IMR-90 (cell line): ENCODE measurements around the gene DSTYK. TPM values are rescaled to one million over a fixed set of nuclear protein-coding genes. Genes with fewer than 3 reads are reported as not detected.

Experiments used
- ATAC-seq: fragments of 200-7000 bp; cut with Tn5 transposase; 2 replicates; pipeline ENCODE4 v1.9.1; 2020; ENCODE audit warnings: low read depth, mild to moderate bottlenecking, moderate library complexity
- BruUV-seq: library from RNA; stranded (reverse); fragments of 400-500 nt; replicated peaks from 2 replicates; lab custom pipeline; 2021; lab: Mats Ljungman, UMichigan
- CTCF ChIA-PET: fragments of 300-600 bp; formaldehyde crosslinking; extraction: SDS; loops from one replicate; lab custom pipeline; 2021; ENCODE audit warnings: antibody characterized with exemption; lab: Yijun Ruan, JAX
- POLR2A ChIA-PET: fragments of 300-600 bp; sonication (Branson Sonifier 250); formaldehyde crosslinking; loops from one replicate; lab custom pipeline; 2022; ENCODE audit warnings: antibody characterized with exemption; ENCODE audit not compliant: unreplicated experiment; lab: Charles Lee
- DNase-seq: peaks from one replicate; pipeline ENCODE4 v3.0.0; 2013
- H2AFZ ChIP-seq: replicated peaks from 2 replicates; pipeline ENCODE3; 2013; ENCODE audit warnings: low read length, mild to moderate bottlenecking; ENCODE audit not compliant: poor library complexity
- H2AK5ac ChIP-seq: 2 replicates; pipeline ENCODE4 v1.6.1; 2013; ENCODE audit warnings: low read depth, low read length, inconsistent platforms
- H2AK9ac ChIP-seq: replicated peaks from 2 replicates; pipeline ENCODE3; 2013; ENCODE audit warnings: mild to moderate bottlenecking, low read depth, low read length, moderate library complexity; ENCODE audit not compliant: poor library complexity
- H2BK120ac ChIP-seq: 2 replicates; pipeline ENCODE4 v1.6.1; 2013; ENCODE audit warnings: low read depth, low read length, inconsistent platforms
- H2BK15ac ChIP-seq: 3 replicates; pipeline ENCODE4 v1.6.1; 2013; ENCODE audit warnings: low read depth, low read length, inconsistent platforms
- H2BK20ac ChIP-seq: 2 replicates; pipeline ENCODE4 v1.6.1; 2013; ENCODE audit warnings: low read depth, mild to moderate bottlenecking, inconsistent platforms, low read length, moderate library complexity
- H2BK5ac ChIP-seq: 2 replicates; pipeline ENCODE4 v1.6.1; 2013; ENCODE audit warnings: mild to moderate bottlenecking, low read depth, low read length, inconsistent platforms; ENCODE audit not compliant: poor library complexity, severe bottlenecking
- H3K14ac ChIP-seq: replicated peaks from 2 replicates; pipeline ENCODE4 v1.6.1; 2013; ENCODE audit warnings: low read depth, low read length, inconsistent platforms
- H3K18ac ChIP-seq: 2 replicates; pipeline ENCODE4 v1.6.1; 2013; ENCODE audit warnings: low read depth, low read length, control low read depth
- H3K23ac ChIP-seq: 2 replicates; pipeline ENCODE4 v1.6.1; 2013; ENCODE audit warnings: low read depth, low read length, inconsistent platforms
- H3K27ac ChIP-seq: 2 replicates; pipeline ENCODE4 v1.5.1; 2013; ENCODE audit warnings: mild to moderate bottlenecking, control low read depth, low read length; ENCODE audit not compliant: insufficient read depth
- H3K27me3 ChIP-seq: 2 replicates; pipeline ENCODE4 v1.6.1; 2013; ENCODE audit warnings: low read length; ENCODE audit not compliant: control insufficient read depth, insufficient read depth
- H3K36me3 ChIP-seq: 2 replicates; pipeline ENCODE4 v1.6.1; 2013; ENCODE audit warnings: low read length, mixed read lengths; ENCODE audit not compliant: control insufficient read depth, insufficient read depth
- H3K4ac ChIP-seq: 2 replicates; pipeline ENCODE4 v1.6.1; 2013; ENCODE audit warnings: low read depth, low read length, inconsistent platforms
- H3K4me1 ChIP-seq: 2 replicates; pipeline ENCODE4 v1.6.1; 2013; ENCODE audit warnings: low read length, mixed read lengths; ENCODE audit not compliant: control insufficient read depth, insufficient read depth
- H3K4me2 ChIP-seq: 2 replicates; pipeline ENCODE4 v1.6.1; 2013; ENCODE audit warnings: low read depth, mild to moderate bottlenecking, control low read depth, low read length, moderate library complexity
- H3K4me3 ChIP-seq: 2 replicates; pipeline ENCODE4 v1.5.1; 2013; ENCODE audit warnings: low read depth, mild to moderate bottlenecking, control low read depth, low read length, moderate library complexity; ENCODE audit not compliant: insufficient read depth
- H3K56ac ChIP-seq: 2 replicates; pipeline ENCODE4 v1.6.1; 2013; ENCODE audit warnings: low read length, inconsistent platforms; ENCODE audit not compliant: insufficient read depth; ENCODE audit errors: extremely low read depth
- H3K79me1 ChIP-seq, 2 experiments: 2 replicates each; pipeline ENCODE4 v1.6.1; 2013; ENCODE audit warnings: low read length in 2 of 2, inconsistent platforms in 1 of 2, low read depth in 1 of 2
- H3K9ac ChIP-seq: 2 replicates; pipeline ENCODE4 v1.6.1; 2013; ENCODE audit warnings: low read depth, low read length, control low read depth
- H3K9me1 ChIP-seq: 2 replicates; pipeline ENCODE4 v1.6.1; 2013; ENCODE audit warnings: low read length, inconsistent platforms; ENCODE audit not compliant: insufficient read depth
- H3K9me3 ChIP-seq: 2 replicates; pipeline ENCODE4 v1.6.1; 2013; ENCODE audit warnings: low read length; ENCODE audit not compliant: control insufficient read depth, insufficient read depth
- H4K20me1 ChIP-seq: 2 replicates; pipeline ENCODE4 v1.6.1; 2013; ENCODE audit warnings: low read length, inconsistent platforms; ENCODE audit not compliant: insufficient read depth
- H4K5ac ChIP-seq: 2 replicates; pipeline ENCODE4 v1.6.1; 2013; ENCODE audit warnings: mild to moderate bottlenecking, low read depth, low read length, control low read depth
- H4K8ac ChIP-seq, 2 experiments: 2 replicates each; pipeline ENCODE4 v1.6.1; 2013; ENCODE audit warnings: low read depth in 2 of 2, low read length in 2 of 2, control low read depth in 1 of 2, inconsistent platforms in 1 of 2
- H4K91ac ChIP-seq: 2 replicates; pipeline ENCODE4 v1.6.1; 2013; ENCODE audit warnings: low read depth, low read length, inconsistent platforms; ENCODE audit not compliant: insufficient read depth
- BHLHE40 ChIP-seq: fragments of 150-350 bp; IDR thresholded peaks from 2 replicates; pipeline ENCODE4 v1.6.1; 2016; ENCODE audit warnings: mild to moderate bottlenecking, low read depth, low read length
- CEBPB ChIP-seq: IDR thresholded peaks from 2 replicates; pipeline ENCODE4 v1.6.1; 2012; ENCODE audit warnings: low read depth, low read length, improper control_type of control experiment
- CHD1 ChIP-seq: IDR thresholded peaks from 2 replicates; pipeline ENCODE4 v1.6.1; 2012; ENCODE audit warnings: low read depth, low read length, improper control_type of control experiment
- NFE2L2 ChIP-seq: fragments of 150-350 bp; IDR thresholded peaks from 2 replicates; pipeline ENCODE4 v1.6.1; 2016; ENCODE audit warnings: low read depth, mild to moderate bottlenecking, low read length
- POLR2A ChIP-seq: IDR thresholded peaks from 2 replicates; pipeline ENCODE4 v1.6.1; 2012; ENCODE audit warnings: mild to moderate bottlenecking, low read depth, low read length
- RAD21 ChIP-seq: IDR thresholded peaks from 2 replicates; pipeline ENCODE4 v1.6.1; 2012; ENCODE audit warnings: low read length, improper control_type of control experiment
- RCOR1 ChIP-seq: IDR thresholded peaks from 2 replicates; pipeline ENCODE4 v1.6.1; 2012; ENCODE audit warnings: mild to moderate bottlenecking, low read length, improper control_type of control experiment; ENCODE audit not compliant: insufficient replicate concordance
- RFX5 ChIP-seq: IDR thresholded peaks from 2 replicates; pipeline ENCODE4 v1.8.0; 2012; ENCODE audit warnings: low read depth, mild to moderate bottlenecking, low read length, moderate library complexity
- SMC3 ChIP-seq: fragments of 150-350 bp; IDR thresholded peaks from 2 replicates; pipeline ENCODE4 v1.6.1; 2016; ENCODE audit warnings: low read depth, mild to moderate bottlenecking, antibody characterized with exemption, low read length, moderate library complexity
- WGBS, 2 experiments: methylation state at CpG; one replicate each; pipeline versions ENCODE4 v1.1.5 to v1.1.7; 2013; ENCODE audit warnings: missing lambda C conversion rate in 2 of 2; ENCODE audit not compliant: insufficient read length in 1 of 2; ENCODE audit errors: extremely low coverage in 2 of 2; 5-methylcytosine and 5-hydroxymethylcytosine counted together
- dilution Hi-C: fragments of 300-500 bp; cut with HindIII; formaldehyde crosslinking; loops from one replicate; pipeline ENCODE4 v1.14.3; 2018; ENCODE audit warnings: low sequenced_read_pairs; ENCODE audit not compliant: unreplicated experiment
- in situ Hi-C: fragments of 300-500 bp; cut with MboI; formaldehyde crosslinking; loops from 3 replicates; pipeline ENCODE4 v1.14.3; 2019; ENCODE audit warnings: low sequenced_read_pairs, inconsistent platforms, mixed read lengths
- intact Hi-C: fragments of 100-400 bp; cut with micrococcal nuclease; formaldehyde crosslinking; loops from 2 replicates; pipeline ENCODE4 v1.10.0; 2022
- polyA plus RNA-seq, 3 experiments: library from polyadenylated mRNA; depleted of rRNA; stranded (reverse); fragments of >200 nt; gene quantifications; 2 replicates each; pipeline ENCODE4 v1.2.3, GENCODE V29; 2012; ENCODE audit warnings: low replicate concordance in 1 of 3
- total RNA-seq: library from RNA; depleted of rRNA; stranded (reverse); fragments of >200 nt; gene quantifications from 2 replicates; pipeline ENCODE4 v1.2.3, GENCODE V29; 2012
- TF ChIP-seq, protein P1 (sequence below): fragments of 150-350 bp; IDR thresholded peaks from 2 replicates; pipeline ENCODE4 v1.6.1; 2017; ENCODE audit warnings: mild to moderate bottlenecking, antibody characterized with exemption, low read length, low read depth
- TF ChIP-seq, protein P2 (sequence below): fragments of 150-350 bp; IDR thresholded peaks from 2 replicates; pipeline ENCODE4 v1.6.1; 2016; ENCODE audit warnings: low read depth, mild to moderate bottlenecking, low read length, moderate library complexity, borderline replicate concordance

DSTYK gene
- total and polyA plus RNA-seq, 2 of the 4 experiments (the other 2 are of a cell fraction), result 8.0 to 18.3 TPM

DNA sequence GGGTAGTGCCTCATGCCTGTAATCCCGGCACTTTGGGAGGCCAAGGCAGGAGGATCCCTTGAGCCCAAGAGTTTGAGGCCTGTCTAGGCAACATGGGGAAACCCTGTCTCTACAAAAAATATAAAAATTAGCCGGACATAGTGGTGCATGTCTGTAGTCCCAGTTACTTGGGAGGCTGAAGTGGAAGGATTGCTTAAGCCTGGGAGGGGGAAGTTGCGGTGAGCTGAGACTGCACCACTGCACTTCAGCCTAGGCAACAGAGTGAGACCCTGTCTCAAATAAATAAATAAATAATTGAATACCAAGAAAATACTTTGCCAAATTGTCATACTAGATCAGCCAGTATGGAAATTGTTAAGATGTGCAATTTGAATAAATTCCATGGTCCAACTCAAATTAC is 83.9 kb downstream of the DSTYK start:
- H3K23ac ChIP-seq, result no peak overlapping the region
- no peaks in the 10 kb centered on the region for H4K20me1 ChIP-seq
- H2AK5ac ChIP-seq, result no peak overlapping the region
- no peak overlapping the region for H3K56ac ChIP-seq
- H4K91ac ChIP-seq, result no peak overlapping the region
- no peak overlapping the region for H3K4ac ChIP-seq
- H3K27me3 ChIP-seq, result no peaks in the 10 kb centered on the region
- H3K4me3 ChIP-seq, result no peak overlapping the region
- H2BK5ac ChIP-seq, result no peak overlapping the region
- POLR2A ChIA-PET, result no interaction called here
- H2AK9ac ChIP-seq, result no peak overlapping the region
- H3K4me1 ChIP-seq, result no peaks in the 10 kb centered on the region
- H3K9me3 ChIP-seq, result no peaks in the 10 kb centered on the region
- BruUV-seq, result no TSS peak
- DNase-seq, result no peak
- no peak overlapping the region for H4K8ac ChIP-seq
- in situ Hi-C loops, result no loop called here
- no peak overlapping the region for H3K4me2 ChIP-seq
- no peak overlapping the region for H3K18ac ChIP-seq
- H2BK120ac ChIP-seq, result no peak overlapping the region
- no CpG with 5 or more reads among the region's 3 CpGs for WGBS, 2 experiments
- no peak overlapping the region for H3K14ac ChIP-seq
- intact Hi-C loops, result no loop called here
- H2BK15ac ChIP-seq, result no peak overlapping the region
- no peak overlapping the region for H3K9ac ChIP-seq
- no peak overlapping the region for H2AFZ ChIP-seq
- CTCF ChIA-PET, result no interaction called here
- dilution Hi-C loops, result no loop called here
- H3K36me3 ChIP-seq, result no peaks in the 10 kb centered on the region
- H4K5ac ChIP-seq, result no peak overlapping the region
- H3K27ac ChIP-seq, result no peak overlapping the region
- no peak for ATAC-seq
- no peak for TF ChIP-seq RFX5
- TF ChIP-seq, protein P1, sequence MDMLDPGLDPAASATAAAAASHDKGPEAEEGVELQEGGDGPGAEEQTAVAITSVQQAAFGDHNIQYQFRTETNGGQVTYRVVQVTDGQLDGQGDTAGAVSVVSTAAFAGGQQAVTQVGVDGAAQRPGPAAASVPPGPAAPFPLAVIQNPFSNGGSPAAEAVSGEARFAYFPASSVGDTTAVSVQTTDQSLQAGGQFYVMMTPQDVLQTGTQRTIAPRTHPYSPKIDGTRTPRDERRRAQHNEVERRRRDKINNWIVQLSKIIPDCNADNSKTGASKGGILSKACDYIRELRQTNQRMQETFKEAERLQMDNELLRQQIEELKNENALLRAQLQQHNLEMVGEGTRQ, result no peak
- TF ChIP-seq SMC3, result no peak
- no peak for TF ChIP-seq POLR2A
- TF ChIP-seq RAD21, result no peak
- no peak for TF ChIP-seq NFE2L2
- TF ChIP-seq RCOR1, result no peak
- no peak for TF ChIP-seq CEBPB
- no peak for TF ChIP-seq BHLHE40
- TF ChIP-seq CHD1, result no peak
- TF ChIP-seq, protein P2, sequence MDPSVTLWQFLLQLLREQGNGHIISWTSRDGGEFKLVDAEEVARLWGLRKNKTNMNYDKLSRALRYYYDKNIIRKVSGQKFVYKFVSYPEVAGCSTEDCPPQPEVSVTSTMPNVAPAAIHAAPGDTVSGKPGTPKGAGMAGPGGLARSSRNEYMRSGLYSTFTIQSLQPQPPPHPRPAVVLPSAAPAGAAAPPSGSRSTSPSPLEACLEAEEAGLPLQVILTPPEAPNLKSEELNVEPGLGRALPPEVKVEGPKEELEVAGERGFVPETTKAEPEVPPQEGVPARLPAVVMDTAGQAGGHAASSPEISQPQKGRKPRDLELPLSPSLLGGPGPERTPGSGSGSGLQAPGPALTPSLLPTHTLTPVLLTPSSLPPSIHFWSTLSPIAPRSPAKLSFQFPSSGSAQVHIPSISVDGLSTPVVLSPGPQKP, result no peak
- no peaks in the 10 kb centered on the region for H3K79me1 ChIP-seq
- H3K9me1 ChIP-seq, result 0 out of 2 replicates have a peak, but pooled peaks cover 5% of the 10 kb centered on the region
- H2BK20ac ChIP-seq, result no peak overlapping the region
